ENCODE results near the gene MYOZ2. TPM values are rescaled to one million over a fixed set of nuclear protein-coding genes. Genes with fewer than 3 reads are reported as not detected.
A peak's percentile ranks its signal among the peaks of the same experiment; 100 is the strongest.

MYOZ2 gene
- total RNA-seq, 6 experiments from 2014 or later, result 0.28 to 0.71 (median 0.37) TPM

GRCh38 chr4:119218093-119218492 lies 82.5 kb downstream of the MYOZ2 start:
- H3K27ac Mint-ChIP-seq, result peak overlapping the region; percentile 40
- H3K4me1 Mint-ChIP-seq (ENCODE audit: low read depth), result peaks cover 61% of the 10 kb centered on the region
- DNase-seq, result no peak
- peak overlapping the region; percentile 95 for H3K4me3 Mint-ChIP-seq
- peaks cover 4% of the 10 kb centered on the region for H3K27me3 Mint-ChIP-seq (ENCODE audit: insufficient read depth)
- H3K9me3 Mint-ChIP-seq, result no peaks in the 10 kb centered on the region
- TF ChIP-seq, protein P1, sequence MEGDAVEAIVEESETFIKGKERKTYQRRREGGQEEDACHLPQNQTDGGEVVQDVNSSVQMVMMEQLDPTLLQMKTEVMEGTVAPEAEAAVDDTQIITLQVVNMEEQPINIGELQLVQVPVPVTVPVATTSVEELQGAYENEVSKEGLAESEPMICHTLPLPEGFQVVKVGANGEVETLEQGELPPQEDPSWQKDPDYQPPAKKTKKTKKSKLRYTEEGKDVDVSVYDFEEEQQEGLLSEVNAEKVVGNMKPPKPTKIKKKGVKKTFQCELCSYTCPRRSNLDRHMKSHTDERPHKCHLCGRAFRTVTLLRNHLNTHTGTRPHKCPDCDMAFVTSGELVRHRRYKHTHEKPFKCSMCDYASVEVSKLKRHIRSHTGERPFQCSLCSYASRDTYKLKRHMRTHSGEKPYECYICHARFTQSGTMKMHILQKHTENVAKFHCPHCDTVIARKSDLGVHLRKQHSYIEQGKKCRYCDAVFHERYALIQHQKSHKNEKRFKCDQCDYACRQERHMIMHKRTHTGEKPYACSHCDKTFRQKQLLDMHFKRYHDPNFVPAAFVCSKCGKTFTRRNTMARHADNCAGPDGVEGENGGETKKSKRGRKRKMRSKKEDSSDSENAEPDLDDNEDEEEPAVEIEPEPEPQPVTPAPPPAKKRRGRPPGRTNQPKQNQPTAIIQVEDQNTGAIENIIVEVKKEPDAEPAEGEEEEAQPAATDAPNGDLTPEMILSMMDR (IDR thresholded peaks at IDR 0.05), result no peak
- H3K36me3 Mint-ChIP-seq (ENCODE audit: low read depth), result peaks cover 74% of the 10 kb centered on the region

DNA sequence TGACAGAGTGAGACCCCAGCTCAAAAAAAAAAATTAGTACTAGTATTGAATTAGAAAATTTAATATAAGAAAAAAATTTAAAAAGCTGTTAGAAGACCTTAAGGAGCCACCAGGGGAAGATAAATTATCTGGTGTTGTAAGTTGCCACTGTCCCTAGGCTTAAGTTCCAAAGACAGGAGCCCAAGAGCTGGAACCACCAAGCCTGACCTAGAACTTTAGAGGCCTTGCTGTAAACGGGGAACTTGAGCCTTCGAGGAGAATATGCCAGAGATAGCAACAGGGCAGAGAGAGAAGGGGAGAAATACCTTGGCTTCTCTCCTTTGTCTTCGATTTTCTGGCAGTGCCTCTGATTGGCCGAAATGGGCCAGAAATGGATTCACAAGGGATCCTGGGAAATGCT lies 85.8 kb downstream of the MYOZ2 start:
- Mint-ChIP-seq H3K27me3 (ENCODE audit: insufficient read depth) (peaks cover 8% of the 10 kb centered on the region), H3K4me1 (ENCODE audit: low read depth) (peaks cover 70% of the 10 kb centered on the region), H3K27ac (0 out of 2 replicates have a peak overlapping the region, but pooled peaks have one; percentile 32), H3K9me3 (no peaks in the 10 kb centered on the region), H3K4me3 (no peak overlapping the region; the same call in 1 of the 2 replicates), H3K36me3 (ENCODE audit: low read depth) (peaks cover 75% of the 10 kb centered on the region)
- TF ChIP-seq, protein P1 (IDR thresholded peaks at IDR 0.05), result no peak
- no peak for DNase-seq

GRCh38 chr4:119227690-119228089 lies 92.1 kb downstream of the MYOZ2 start:
- H3K4me1 Mint-ChIP-seq (ENCODE audit: low read depth), result peaks cover 73% of the 10 kb centered on the region
- H3K9me3 Mint-ChIP-seq, result no peaks in the 10 kb centered on the region
- TF ChIP-seq, protein P1 (IDR thresholded peaks at IDR 0.05), result no peak
- peaks cover 20% of the 10 kb centered on the region for H3K27me3 Mint-ChIP-seq (ENCODE audit: insufficient read depth)
- peak overlapping the region; percentile 67 for H3K27ac Mint-ChIP-seq
- H3K36me3 Mint-ChIP-seq (ENCODE audit: low read depth), result peaks cover 69% of the 10 kb centered on the region
- H3K4me3 Mint-ChIP-seq, result peak overlapping the region; percentile 30; the same call in 1 of the 2 replicates
- no peak for DNase-seq

DNA sequence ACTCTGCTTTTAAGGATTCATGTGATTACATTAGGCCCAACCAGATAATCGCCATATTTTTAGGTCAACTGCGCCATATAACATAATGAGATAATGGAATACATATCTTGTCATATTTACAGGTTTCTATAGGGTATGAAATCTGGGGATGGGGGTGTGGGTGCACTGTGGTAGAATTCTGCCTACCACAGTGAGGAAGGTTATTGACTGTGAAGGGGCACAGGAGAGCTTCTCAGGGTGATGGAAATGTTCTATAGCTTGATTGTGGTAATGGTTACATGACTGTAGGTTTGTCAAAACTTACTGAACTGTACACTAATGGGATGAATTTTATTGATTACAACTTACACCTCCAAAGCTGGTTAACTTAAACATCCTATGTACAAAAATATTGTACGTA lies 92.8 kb downstream of the MYOZ2 start:
- no peaks in the 10 kb centered on the region for H3K9me3 Mint-ChIP-seq
- H3K36me3 Mint-ChIP-seq (ENCODE audit: low read depth), result peaks cover 63% of the 10 kb centered on the region
- H3K27me3 Mint-ChIP-seq (ENCODE audit: insufficient read depth), result peaks cover 20% of the 10 kb centered on the region
- peak overlapping the region; percentile 67 for H3K27ac Mint-ChIP-seq
- H3K4me3 Mint-ChIP-seq, result no peak overlapping the region
- no peak for DNase-seq
- H3K4me1 Mint-ChIP-seq (ENCODE audit: low read depth), result peaks cover 75% of the 10 kb centered on the region
- TF ChIP-seq, protein P1 (IDR thresholded peaks at IDR 0.05), result no peak

GRCh38 chr4:119229908-119230687 lies 94.5 kb downstream of the MYOZ2 start:
- Mint-ChIP-seq H3K27me3 (ENCODE audit: insufficient read depth) (peaks cover 20% of the 10 kb centered on the region), H3K4me3 (no peak overlapping the region), H3K9me3 (no peaks in the 10 kb centered on the region), H3K36me3 (ENCODE audit: low read depth) (peaks cover 61% of the 10 kb centered on the region), H3K4me1 (ENCODE audit: low read depth) (peaks cover 78% of the 10 kb centered on the region), H3K27ac (peak overlapping the region; percentile 14; the same call in 1 of the 2 replicates)
- no peak for DNase-seq
- TF ChIP-seq, protein P1 (IDR thresholded peaks at IDR 0.05), result no peak

Measured in HFFc6 (cell line).